HUDEP-2 (cell line): ENCODE results near the gene TUSC7.

Source experiments
- DNase-seq, 76 experiments: peaks; one replicate each; lab custom pipeline; 2025; ENCODE audit not compliant: unreplicated experiment in 76 of 76; lab: John Stamatoyannopoulos, UW

TUSC7 gene

GRCh38 chr3:116709479-116709878, at the start of gene TUSC7:
TSS of gene TUSC7 (plus strand) at chr3:116709779.
- no peak for DNase-seq

GRCh38 chr3:116661196-116661595, 48.4 kb upstream of the TUSC7 start:
- no peak for DNase-seq

- DNase-seq = no peak
These were observed 46.1 kb upstream of the TUSC7 start for GRCh38 chr3:116663161-116664110.

GRCh38 chr3:116667324-116667723, 42.3 kb upstream of the TUSC7 start:
- no peak for DNase-seq

GRCh38 chr3:116667791-116668190, 41.8 kb upstream of the TUSC7 start:
- DNase-seq = no peak

- no peak for DNase-seq
These were observed 40.0 kb upstream of the TUSC7 start for GRCh38 chr3:116669576-116669975.

- DNase-seq = no peak
These were observed 38.4 kb upstream of the TUSC7 start for GRCh38 chr3:116671151-116671550.

GRCh38 chr3:116678853-116679252, 30.7 kb upstream of the TUSC7 start:
- no peak for DNase-seq

GRCh38 chr3:116691041-116691440, 18.5 kb upstream of the TUSC7 start:
- no peak for DNase-seq

- no peak for DNase-seq
These were observed 8.5 kb upstream of the TUSC7 start for GRCh38 chr3:116701070-116701469.

GRCh38 chr3:116702334-116702733, 7.2 kb upstream of the TUSC7 start:
- DNase-seq = no peak

GRCh38 chr3:116707531-116707930, 2.0 kb upstream of the TUSC7 start:
- no peak for DNase-seq

- DNase-seq = no peak
These were observed 6.9 kb downstream of the TUSC7 start for GRCh38 chr3:116716490-116716889.

- DNase-seq = no peak
These were observed 8.0 kb downstream of the TUSC7 start for GRCh38 chr3:116717566-116717965.

GRCh38 chr3:116728454-116728853, 18.9 kb downstream of the TUSC7 start:
- DNase-seq = no peak

- DNase-seq = no peak
These were observed 24.7 kb downstream of the TUSC7 start for GRCh38 chr3:116734243-116734642.

- no peak for DNase-seq
These were observed 30.1 kb downstream of the TUSC7 start for GRCh38 chr3:116739678-116740077.

GRCh38 chr3:116740293-116740692, 30.7 kb downstream of the TUSC7 start:
- no peak for DNase-seq

GRCh38 chr3:116741467-116741866, 31.9 kb downstream of the TUSC7 start:
- peak in 4 of 76 experiments; percentile 0 to 34 (median 15) for DNase-seq

- DNase-seq = no peak
These were observed 33.5 kb downstream of the TUSC7 start for GRCh38 chr3:116743062-116743461.

GRCh38 chr3:116749388-116749787, 39.8 kb downstream of the TUSC7 start:
- no peak for DNase-seq

- DNase-seq = no peak
These were observed 47.7 kb downstream of the TUSC7 start for GRCh38 chr3:116757315-116757714.
